Activated T-helper 17 cell treated with anti-CD3 and anti-CD28 coated beads, Interleukin-2, amount 50 U/mL, for 72 hours (primary cell): Measurements from ENCODE around the gene TUBA1A. TPM values are rescaled to one million over a fixed set of nuclear protein-coding genes. Genes with fewer than 3 reads are reported as not detected.
"Not testable (repeated sequence)": the region's sequence is repeated elsewhere in the genome, so short reads cannot be mapped to it uniquely, and the experiment has no call there.

Experiments used
- ATAC-seq: fragments of 150-1000 bp; cut with Tn5 transposase; replicated peaks from 2 replicates; pipeline ENCODE4 v1.10.0; 2021; ENCODE audit warnings: mild to moderate bottlenecking, moderate library complexity
- H3K27ac Mint-ChIP-seq: one replicate; pipeline ENCODE4 v1.8.0; 2022; ENCODE audit warnings: mixed read lengths
- H3K27me3 Mint-ChIP-seq: one replicate; pipeline ENCODE4 v1.8.0; 2022; ENCODE audit warnings: mixed read lengths
- H3K36me3 Mint-ChIP-seq: one replicate; pipeline ENCODE4 v1.8.0; 2022; ENCODE audit warnings: low read depth, mild to moderate bottlenecking, mixed read lengths
- H3K4me1 Mint-ChIP-seq: one replicate; pipeline ENCODE4 v1.8.0; 2022; ENCODE audit warnings: mixed read lengths
- H3K4me3 Mint-ChIP-seq: one replicate; pipeline ENCODE4 v1.8.0; 2022; ENCODE audit warnings: mild to moderate bottlenecking, mixed read lengths
- H3K9me3 Mint-ChIP-seq: one replicate; pipeline ENCODE4 v1.8.0; 2022; ENCODE audit warnings: mixed read lengths
- total RNA-seq, 2 donors: library from RNA; stranded (reverse); gene quantifications; one replicate each; pipeline ENCODE4 v1.2.3, GENCODE V29; 2022

TUBA1A gene
- total RNA-seq, 2 donors from 2014 or later = 57.9 to 72.6 TPM

GRCh38 chr12:49219417-49220026 lies 30.6 kb upstream of the TUBA1A start:
- Mint-ChIP-seq H3K9me3 (no peaks in the 10 kb centered on the region), H3K27me3 (no peaks in the 10 kb centered on the region), H3K4me1 (no peaks in the 10 kb centered on the region), H3K36me3 (no peaks in the 10 kb centered on the region), H3K4me3 (no peak overlapping the region), H3K27ac (no peak overlapping the region)
- ATAC-seq = no peak

DNA sequence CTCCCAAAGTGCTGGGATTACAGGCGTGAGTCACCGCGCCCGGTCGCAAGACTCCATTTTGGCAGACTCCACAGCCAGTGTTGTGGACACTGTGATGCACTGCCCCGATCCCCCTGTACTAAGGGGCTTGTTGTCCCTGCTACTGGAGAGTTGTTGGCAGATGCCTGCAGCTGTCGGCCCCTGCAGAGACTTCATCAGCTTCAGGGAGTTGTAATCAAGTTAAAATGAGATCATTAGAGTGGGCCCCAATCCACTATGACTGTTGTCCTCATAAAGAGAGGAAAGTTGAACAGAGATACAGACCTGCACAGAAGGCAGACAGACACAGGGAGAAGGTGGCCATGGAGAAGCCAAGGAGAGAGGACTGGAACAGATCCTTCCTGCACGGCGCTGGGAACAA lies 23.7 kb upstream of the TUBA1A start:
- no peak overlapping the region for H3K27ac Mint-ChIP-seq
- H3K27me3 Mint-ChIP-seq = no peaks in the 10 kb centered on the region
- H3K9me3 Mint-ChIP-seq = no peaks in the 10 kb centered on the region
- no peaks in the 10 kb centered on the region for H3K4me1 Mint-ChIP-seq
- H3K4me3 Mint-ChIP-seq = no peak overlapping the region
- H3K36me3 Mint-ChIP-seq = no peaks in the 10 kb centered on the region
- no peak for ATAC-seq

- H3K27me3 Mint-ChIP-seq, H3K4me3 Mint-ChIP-seq, H3K9me3 Mint-ChIP-seq, H3K4me1 Mint-ChIP-seq, ATAC-seq, H3K27ac Mint-ChIP-seq, H3K36me3 Mint-ChIP-seq: not testable (repeated sequence)
Observed at GRCh38 chr12:49210703-49211102, 21.8 kb upstream of the TUBA1A start.

DNA sequence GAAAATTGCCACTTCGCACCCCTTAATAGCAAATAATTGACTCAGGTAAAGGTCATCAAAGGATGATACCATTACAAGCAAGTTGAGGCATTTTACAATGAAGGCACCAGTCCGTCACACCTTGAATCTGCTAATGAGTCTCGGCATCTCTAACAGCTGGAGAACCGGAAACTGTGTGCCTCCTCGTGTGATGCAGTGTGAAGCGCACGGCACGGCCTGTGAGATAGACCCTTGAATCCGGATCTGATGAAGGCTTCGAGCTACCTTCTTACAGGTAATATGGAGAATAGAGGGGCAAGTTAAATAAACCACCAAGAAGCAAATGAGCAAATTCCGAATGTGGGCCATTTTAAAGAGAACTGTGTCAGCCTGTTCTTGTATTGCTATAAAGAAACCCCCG lies 19.8 kb upstream of the TUBA1A start:
- Mint-ChIP-seq H3K36me3 (no peaks in the 10 kb centered on the region), H3K27me3 (no peaks in the 10 kb centered on the region), H3K4me1 (no peaks in the 10 kb centered on the region), H3K4me3 (no peak overlapping the region), H3K9me3 (no peaks in the 10 kb centered on the region), H3K27ac (no peak overlapping the region)
- no peak for ATAC-seq

- no peak for ATAC-seq
- Mint-ChIP-seq H3K27ac (no peak overlapping the region), H3K4me1 (no peaks in the 10 kb centered on the region), H3K4me3 (no peak overlapping the region), H3K9me3 (no peaks in the 10 kb centered on the region), H3K36me3 (no peaks in the 10 kb centered on the region), H3K27me3 (no peaks in the 10 kb centered on the region)
Observed at GRCh38 chr12:49208146-49208545, 19.3 kb upstream of the TUBA1A start.

- Mint-ChIP-seq H3K36me3 (no peaks in the 10 kb centered on the region), H3K27ac (no peak overlapping the region), H3K4me1 (peaks cover 3% of the 10 kb centered on the region), H3K9me3 (no peaks in the 10 kb centered on the region), H3K4me3 (no peak overlapping the region), H3K27me3 (no peaks in the 10 kb centered on the region)
- ATAC-seq = no peak
Observed at GRCh38 chr12:49206389-49206788, 17.5 kb upstream of the TUBA1A start.

DNA sequence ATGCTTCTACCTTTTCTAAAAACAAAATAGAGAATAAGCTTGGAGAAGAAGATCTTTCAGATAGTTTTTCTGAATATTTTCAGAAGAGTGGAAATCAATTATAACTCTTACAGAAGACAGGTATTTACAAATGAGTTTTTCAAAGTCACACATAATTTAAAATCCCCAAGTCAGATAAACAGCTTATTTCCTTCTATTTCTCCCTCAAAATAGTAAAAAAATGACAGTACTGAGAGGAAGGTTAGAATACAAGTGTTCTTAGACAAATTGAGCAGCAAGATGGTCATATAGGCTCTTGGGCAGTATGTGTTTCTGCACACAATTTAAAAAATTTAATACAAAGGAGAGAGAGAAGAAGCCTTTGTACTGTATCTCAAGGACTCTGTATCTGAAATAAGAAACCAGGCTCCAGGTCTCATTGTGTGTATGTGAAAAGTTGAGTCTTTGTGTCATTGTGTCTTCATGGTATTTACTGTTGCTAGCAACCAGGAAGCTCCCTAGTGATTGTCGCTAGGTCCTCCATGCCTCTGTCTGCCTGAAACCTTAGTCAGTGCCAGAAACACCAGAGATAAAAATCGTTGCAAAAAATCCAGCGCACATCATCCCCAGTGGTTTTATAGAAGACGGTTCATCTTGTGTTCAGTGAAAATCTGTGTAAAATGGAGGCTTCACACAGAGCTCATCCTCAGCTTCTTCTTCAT lies 12.9 kb upstream of the TUBA1A start:
- Mint-ChIP-seq H3K27me3 (no peaks in the 10 kb centered on the region), H3K4me1 (peaks cover 8% of the 10 kb centered on the region), H3K9me3 (no peaks in the 10 kb centered on the region), H3K27ac (no peak overlapping the region), H3K36me3 (no peaks in the 10 kb centered on the region), H3K4me3 (peak overlapping the region; percentile 6)
- peak; percentile 29 for ATAC-seq

DNA sequence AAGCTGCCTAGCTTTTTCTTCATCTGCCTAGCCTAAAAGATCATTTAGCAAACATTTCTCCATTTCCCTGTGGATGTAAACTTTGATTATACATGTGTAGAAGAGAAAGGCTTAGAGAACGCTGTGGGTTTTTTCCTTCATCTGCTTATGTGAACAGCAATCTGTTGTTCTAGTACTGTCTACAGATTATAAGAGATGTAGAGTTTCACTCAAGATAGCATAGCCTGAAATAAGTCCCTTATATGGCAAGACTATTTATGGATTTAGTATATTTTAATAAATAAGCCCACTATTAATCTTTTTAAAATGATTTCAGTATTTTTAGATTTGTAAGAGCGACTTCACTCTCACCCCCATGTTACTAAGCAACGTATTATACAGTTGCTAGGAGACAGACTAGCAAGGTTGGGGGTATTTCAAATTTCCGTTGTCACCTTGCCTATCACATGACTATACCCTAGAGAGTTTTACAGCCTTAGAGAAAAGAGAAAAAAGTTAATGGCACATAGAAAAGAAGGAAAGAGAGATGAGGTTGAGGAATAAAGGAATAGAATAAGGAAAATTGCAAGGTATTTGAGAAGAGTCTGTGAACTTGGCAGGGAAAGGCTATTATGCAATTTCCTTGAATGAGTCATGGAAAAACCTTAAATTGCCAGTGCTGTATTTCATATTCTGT lies 12.2 kb upstream of the TUBA1A start:
- no peak overlapping the region for H3K27ac Mint-ChIP-seq
- no peaks in the 10 kb centered on the region for H3K27me3 Mint-ChIP-seq
- H3K4me3 Mint-ChIP-seq = peak overlapping the region; percentile 6
- H3K9me3 Mint-ChIP-seq = no peaks in the 10 kb centered on the region
- ATAC-seq = peak; percentile 53
- H3K4me1 Mint-ChIP-seq = peaks cover 8% of the 10 kb centered on the region
- no peaks in the 10 kb centered on the region for H3K36me3 Mint-ChIP-seq

- no peak for ATAC-seq
- no peak overlapping the region for H3K27ac Mint-ChIP-seq
- H3K9me3 Mint-ChIP-seq = no peaks in the 10 kb centered on the region
- H3K4me1 Mint-ChIP-seq = peaks cover 8% of the 10 kb centered on the region
- H3K36me3 Mint-ChIP-seq = no peaks in the 10 kb centered on the region
- H3K27me3 Mint-ChIP-seq = no peaks in the 10 kb centered on the region
- H3K4me3 Mint-ChIP-seq = no peak overlapping the region
Observed at GRCh38 chr12:49198431-49199155, 9.7 kb upstream of the TUBA1A start.

DNA sequence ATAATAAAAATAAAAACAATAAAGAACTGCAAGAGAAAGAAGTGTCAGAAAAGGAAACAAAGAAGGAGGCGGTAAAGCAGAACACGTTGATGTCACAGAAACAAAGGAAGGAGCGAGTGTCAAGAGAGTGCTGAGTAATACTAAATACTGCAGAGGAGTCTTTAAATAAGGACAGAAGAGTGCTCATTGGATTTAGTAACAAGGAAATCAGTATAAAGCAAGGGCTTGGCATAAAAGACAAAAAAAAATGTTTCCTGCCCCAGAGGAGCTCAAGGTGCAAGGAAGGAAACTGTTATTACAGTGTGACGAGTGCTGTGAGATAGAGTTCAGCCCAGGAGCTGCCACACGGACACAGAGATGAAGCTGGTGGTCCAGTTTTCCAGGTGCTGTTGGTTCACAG lies 8.4 kb upstream of the TUBA1A start:
- ATAC-seq = no peak
- Mint-ChIP-seq H3K9me3 (no peaks in the 10 kb centered on the region), H3K36me3 (no peaks in the 10 kb centered on the region), H3K4me3 (no peak overlapping the region), H3K27me3 (no peaks in the 10 kb centered on the region), H3K27ac (peak overlapping the region; percentile 28), H3K4me1 (peaks cover 8% of the 10 kb centered on the region)

DNA sequence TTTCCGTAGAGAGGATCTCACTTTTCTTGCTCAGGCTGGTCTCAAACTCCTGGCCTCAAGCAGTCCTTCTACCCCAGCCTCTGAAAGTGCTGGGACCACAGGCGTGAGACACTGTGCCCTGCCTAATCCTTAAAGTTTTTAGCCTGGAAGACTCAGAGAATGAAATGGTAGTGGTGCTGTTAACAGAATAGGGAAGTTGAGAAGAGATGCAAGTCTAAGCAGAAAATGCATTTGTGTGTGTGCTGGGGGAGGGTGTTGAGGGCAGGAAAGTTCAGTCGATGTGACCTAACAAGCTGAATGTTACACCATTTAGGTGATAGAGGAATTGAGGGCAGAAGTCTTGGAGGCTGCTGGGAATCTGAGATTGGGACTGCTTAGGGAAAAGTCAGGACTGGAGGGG lies 6.9 kb upstream of the TUBA1A start:
- H3K27ac Mint-ChIP-seq = no peak overlapping the region

GRCh38 chr12:49193746-49194145 lies 4.9 kb upstream of the TUBA1A start:
- H3K27ac Mint-ChIP-seq, H3K36me3 Mint-ChIP-seq, H3K27me3 Mint-ChIP-seq, H3K4me3 Mint-ChIP-seq, H3K9me3 Mint-ChIP-seq, H3K4me1 Mint-ChIP-seq, ATAC-seq: not testable (repeated sequence)

More for the DNA sequence above, 6.9 kb upstream of the TUBA1A start:
- H3K27me3 Mint-ChIP-seq = no peaks in the 10 kb centered on the region
- H3K9me3 Mint-ChIP-seq = no peaks in the 10 kb centered on the region
- no peaks in the 10 kb centered on the region for H3K4me1 Mint-ChIP-seq
- H3K36me3 Mint-ChIP-seq = no peaks in the 10 kb centered on the region
- ATAC-seq = no peak
- no peak overlapping the region for H3K4me3 Mint-ChIP-seq

DNA sequence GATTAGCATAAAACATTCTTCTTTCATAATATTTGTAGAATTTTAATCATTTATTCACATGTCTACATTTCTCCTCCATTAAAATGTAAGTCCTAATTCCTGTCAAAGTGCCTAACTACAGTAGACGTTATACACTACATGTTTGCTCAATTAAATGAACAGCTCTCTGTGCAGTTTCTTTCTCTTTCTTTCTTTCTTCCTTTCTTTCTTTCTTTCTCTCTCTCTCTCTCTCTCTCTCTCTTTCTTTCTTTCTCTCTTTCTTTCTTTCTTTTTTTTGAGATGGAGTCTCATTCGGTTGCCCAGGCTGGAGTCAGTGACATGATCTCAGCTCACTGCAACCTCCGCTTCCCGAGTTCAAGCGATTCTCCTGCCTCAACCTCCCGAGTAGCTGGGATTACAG lies 2.6 kb upstream of the TUBA1A start:
- H3K9me3 Mint-ChIP-seq, H3K27ac Mint-ChIP-seq, H3K27me3 Mint-ChIP-seq, ATAC-seq, H3K4me3 Mint-ChIP-seq: not testable (repeated sequence)
- peaks cover 12% of the 10 kb centered on the region for H3K4me1 Mint-ChIP-seq
- peaks cover 19% of the 10 kb centered on the region for H3K36me3 Mint-ChIP-seq

- Mint-ChIP-seq H3K27me3 (no peaks in the 10 kb centered on the region), H3K4me3 (no peak overlapping the region), H3K27ac (no peak overlapping the region), H3K9me3 (no peaks in the 10 kb centered on the region), H3K36me3 (peaks cover 24% of the 10 kb centered on the region), H3K4me1 (peaks cover 12% of the 10 kb centered on the region)
- ATAC-seq = no peak
Observed at GRCh38 chr12:49190974-49191373, 2.1 kb upstream of the TUBA1A start.
